Esophagus (tissue), 2 donors: Measurements from ENCODE around the gene COL11A2. TPM values are rescaled to one million over a fixed set of nuclear protein-coding genes. Genes with fewer than 3 reads are reported as not detected.

Experiments used
- H3K27ac ChIP-seq, 2 donors: one replicate each; pipeline ENCODE4 v1.5.1; 2013; ENCODE audit warnings: low read depth in 2 of 2, mild to moderate bottlenecking in 2 of 2, inconsistent platforms in 1 of 2, low read length in 1 of 2, moderate library complexity in 1 of 2
- H3K27me3 ChIP-seq, 2 donors: one replicate each; pipeline ENCODE4 v1.6.1; 2013; ENCODE audit warnings: low read length in 2 of 2, control low read depth in 1 of 2, mild to moderate bottlenecking in 1 of 2; ENCODE audit not compliant: insufficient read depth in 2 of 2, control insufficient read depth in 1 of 2
- H3K36me3 ChIP-seq, 2 donors: one replicate each; pipeline ENCODE4 v1.6.1; 2013; ENCODE audit warnings: low read length in 1 of 2; ENCODE audit not compliant: control insufficient read depth in 2 of 2, insufficient read depth in 2 of 2
- H3K4me1 ChIP-seq, 2 donors: one replicate each; pipeline ENCODE4 v1.6.1; 2013; ENCODE audit warnings: low read length in 1 of 2; ENCODE audit not compliant: control insufficient read depth in 2 of 2, insufficient read depth in 2 of 2
- H3K4me3 ChIP-seq, 2 donors: one replicate each; pipeline ENCODE4 v1.5.1; 2013; ENCODE audit warnings: low read length in 2 of 2, mild to moderate bottlenecking in 2 of 2, low read depth in 1 of 2, moderate library complexity in 1 of 2
- H3K9me3 ChIP-seq, 2 donors: one replicate each; pipeline ENCODE4 v1.6.1; 2013; ENCODE audit warnings: mild to moderate bottlenecking in 2 of 2, low read depth in 1 of 2, low read length in 1 of 2, moderate library complexity in 1 of 2; ENCODE audit not compliant: control insufficient read depth in 2 of 2, insufficient read depth in 1 of 2
- WGBS, 2 donors: extraction: QIAGEN DNeasy Blood & Tissue Kit; methylation state at CpG; one replicate each; pipeline ENCODE4 v1.1.7; 2013; 5-methylcytosine and 5-hydroxymethylcytosine counted together
- polyA plus RNA-seq, 2 donors: library from polyadenylated mRNA; stranded (reverse); fragments of 200-250 nt; gene quantifications; one replicate each; pipeline ENCODE4 v1.2.3, GENCODE V29; 2013
- donor health status: healthy with polysubstance abuse.
- donor health status: Bipolar disorder and iron deficiency.

Gene COL11A2
- polyA plus RNA-seq, 2 donors: 0.38 to 1.3 TPM

DNA sequence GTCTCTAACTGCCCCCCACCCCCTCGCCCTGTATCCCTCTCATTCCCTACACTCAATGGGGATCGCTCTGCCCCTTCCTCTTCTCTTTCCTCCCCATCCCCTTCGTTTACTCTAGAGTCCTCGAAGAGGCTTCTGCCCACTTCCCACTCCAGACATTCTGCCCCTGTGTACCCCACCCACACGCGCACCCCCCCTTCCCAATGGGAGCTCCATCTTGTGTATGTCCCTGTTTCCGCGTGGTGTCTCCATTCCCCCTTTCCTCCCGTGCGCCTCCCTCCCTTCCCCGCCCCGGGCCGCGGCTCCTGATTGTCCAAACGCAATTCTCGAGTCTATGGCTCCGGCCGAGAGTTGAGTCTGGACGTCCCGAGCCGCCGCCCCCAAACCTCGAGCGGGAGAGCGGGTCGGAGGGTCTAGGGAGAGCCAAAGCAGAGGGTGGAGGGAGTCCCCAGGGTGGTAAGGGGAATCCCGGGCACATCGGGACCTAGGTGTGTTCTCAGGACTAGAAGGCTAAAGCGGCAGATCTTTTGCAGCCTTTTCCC is 15.4 kb upstream of the COL11A2 start:
- H3K4me1 ChIP-seq: peaks cover 8 to 10% of the 10 kb centered on the region in 2 donors
- 1% methylated on average over 29 of the region's 29 CpGs for WGBS, 2 donors
- H3K36me3 ChIP-seq: peaks cover 5 to 17% of the 10 kb centered on the region in 2 donors
- peak overlapping the region; percentile 92 to 97 for H3K27ac ChIP-seq
- H3K4me3 ChIP-seq: peak overlapping the region; percentile 63 to 81
- H3K27me3 ChIP-seq: no peaks in the 10 kb centered on the region
- no peaks in the 10 kb centered on the region for H3K9me3 ChIP-seq

DNA sequence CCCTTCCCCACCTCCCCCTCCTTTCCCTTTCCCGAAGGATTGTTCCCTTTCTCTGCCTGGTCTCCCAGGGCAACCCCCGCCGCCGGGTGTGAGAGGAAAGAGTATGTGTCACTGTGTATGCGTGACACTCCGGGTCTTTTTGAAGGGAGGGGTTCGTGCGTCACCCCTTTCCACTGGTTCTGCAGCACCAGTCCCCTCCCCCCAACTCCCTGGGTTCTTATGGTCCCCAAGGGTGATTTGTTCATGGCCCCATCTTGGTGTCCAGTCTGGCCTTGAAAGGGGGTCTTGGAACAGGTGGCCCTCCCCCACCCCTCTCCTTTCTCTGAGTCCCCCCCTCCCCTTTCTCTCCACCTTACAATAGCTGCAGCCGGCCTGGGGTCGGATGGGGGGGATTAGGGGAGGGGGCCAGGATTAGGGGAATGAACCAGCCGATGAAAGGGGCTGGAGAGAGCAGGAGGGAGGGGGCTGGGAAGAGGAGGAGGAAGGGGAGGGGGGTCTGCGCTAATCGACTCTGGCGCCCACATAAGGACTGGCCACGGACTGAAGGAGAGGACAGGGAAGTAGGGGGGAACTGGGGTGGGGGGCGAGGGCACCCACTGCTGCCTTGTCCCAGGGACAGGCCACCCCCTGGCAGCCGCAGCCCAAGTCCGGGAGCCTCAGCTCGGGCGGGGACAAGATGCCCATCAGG is 14.7 kb upstream of the COL11A2 start:
- Histone ChIP-seq H3K4me1 (peaks cover 10 to 11% of the 10 kb centered on the region in 2 donors), H3K27me3 (no peaks in the 10 kb centered on the region), H3K4me3 (peak overlapping the region in 1 of 2 donors; percentile 81), H3K9me3 (no peaks in the 10 kb centered on the region), H3K36me3 (peaks cover 5 to 23% of the 10 kb centered on the region in 2 donors), H3K27ac (peak overlapping the region in 1 of 2 donors; percentile 56)
- WGBS, 2 donors: 26 to 27% methylated on average over 13 to 20 of the region's 20 CpGs

DNA sequence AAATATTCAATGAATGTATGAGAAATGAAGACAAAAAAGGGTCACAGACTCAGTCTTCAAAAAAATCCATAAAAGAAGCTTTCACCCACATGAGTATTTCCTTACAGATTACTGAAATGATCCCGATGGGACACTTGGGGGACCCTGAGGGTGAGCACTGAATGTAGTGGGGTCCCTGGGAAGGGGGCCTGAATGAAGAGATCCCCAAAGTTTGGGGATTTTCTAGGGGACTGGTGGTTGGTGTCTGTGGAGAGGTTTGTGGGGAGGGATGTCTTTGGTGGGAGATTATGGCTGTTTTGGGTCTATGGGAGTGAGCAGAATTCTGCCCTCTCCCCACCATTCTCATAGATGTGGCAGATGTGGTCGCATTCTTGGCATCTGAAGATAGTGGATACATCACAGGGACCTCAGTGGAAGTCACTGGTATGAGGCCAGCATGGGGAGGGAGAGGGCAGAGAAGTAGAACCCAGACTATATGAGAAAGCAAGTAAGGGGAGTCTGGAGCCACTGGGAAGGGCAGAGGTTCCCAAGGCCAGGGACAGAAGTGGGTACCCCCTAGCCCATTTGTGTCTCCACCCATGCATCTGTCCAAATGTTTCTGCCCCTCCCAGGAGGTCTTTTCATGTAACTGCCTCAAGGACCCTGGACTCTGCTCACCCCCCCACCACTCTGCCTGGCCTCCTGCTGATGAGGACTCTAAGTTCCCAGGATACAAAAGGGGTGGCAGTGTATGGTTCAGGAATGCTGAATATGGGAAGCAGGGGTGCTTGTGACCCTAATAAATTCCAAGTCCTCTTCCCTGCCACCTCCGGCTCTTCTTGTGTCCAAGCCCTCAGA is 14.0 kb upstream of the COL11A2 start:
- Histone ChIP-seq H3K4me1 (peaks cover 15 to 18% of the 10 kb centered on the region in 2 donors), H3K4me3 (no peak overlapping the region), H3K36me3 (peaks cover 5 to 25% of the 10 kb centered on the region in 2 donors), H3K27ac (peak overlapping the region in 1 of 2 donors; percentile 56), H3K9me3 (no peaks in the 10 kb centered on the region), H3K27me3 (no peaks in the 10 kb centered on the region)
- 83 to 85% methylated on average over 3 of the region's 3 CpGs for WGBS, 2 donors

DNA sequence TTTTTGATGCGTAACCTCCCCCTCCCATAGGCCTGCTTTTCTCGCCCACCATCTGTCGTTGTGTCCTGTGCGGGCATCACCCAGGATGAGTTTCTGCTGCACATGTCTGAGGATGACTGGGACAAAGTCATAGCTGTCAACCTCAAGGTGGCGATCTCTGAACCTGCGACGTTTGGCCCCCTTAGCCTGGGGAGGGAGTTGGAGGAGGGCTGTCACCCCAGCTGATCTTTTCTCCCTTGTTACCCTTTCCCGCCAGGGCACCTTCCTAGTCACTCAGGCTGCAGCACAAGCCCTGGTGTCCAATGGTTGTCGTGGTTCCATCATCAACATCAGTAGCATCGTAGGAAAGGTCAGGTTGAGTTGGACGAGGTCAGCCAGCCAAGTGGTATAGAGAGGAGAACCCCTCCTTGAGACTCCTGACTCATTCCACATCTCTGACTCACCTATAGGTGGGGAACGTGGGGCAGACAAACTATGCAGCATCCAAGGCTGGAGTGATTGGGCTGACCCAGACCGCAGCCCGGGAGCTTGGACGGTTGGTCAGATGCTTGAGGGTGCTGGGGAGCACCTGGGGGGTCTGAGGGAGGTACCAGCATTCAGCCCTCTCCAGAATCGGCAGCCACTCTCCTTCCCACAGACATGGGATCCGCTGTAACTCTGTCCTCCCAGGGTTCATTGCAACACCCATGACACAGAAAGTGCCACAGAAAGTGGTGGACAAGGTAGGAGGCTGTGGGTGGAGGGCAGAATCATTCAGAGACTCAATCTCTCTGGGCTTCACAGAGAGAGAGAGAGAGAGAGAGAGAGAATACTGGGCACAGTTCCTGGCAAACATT is 13.1 kb upstream of the COL11A2 start:
- Histone ChIP-seq H3K4me1 (peaks cover 15 to 20% of the 10 kb centered on the region in 2 donors), H3K27ac (peak overlapping the region; percentile 48 to 81), H3K27me3 (no peaks in the 10 kb centered on the region), H3K9me3 (no peaks in the 10 kb centered on the region), H3K36me3 (peaks cover 5 to 25% of the 10 kb centered on the region in 2 donors), H3K4me3 (peak overlapping the region; percentile 77 to 92)
- WGBS, 2 donors: 31 to 33% methylated on average over 17 of the region's 17 CpGs

DNA sequence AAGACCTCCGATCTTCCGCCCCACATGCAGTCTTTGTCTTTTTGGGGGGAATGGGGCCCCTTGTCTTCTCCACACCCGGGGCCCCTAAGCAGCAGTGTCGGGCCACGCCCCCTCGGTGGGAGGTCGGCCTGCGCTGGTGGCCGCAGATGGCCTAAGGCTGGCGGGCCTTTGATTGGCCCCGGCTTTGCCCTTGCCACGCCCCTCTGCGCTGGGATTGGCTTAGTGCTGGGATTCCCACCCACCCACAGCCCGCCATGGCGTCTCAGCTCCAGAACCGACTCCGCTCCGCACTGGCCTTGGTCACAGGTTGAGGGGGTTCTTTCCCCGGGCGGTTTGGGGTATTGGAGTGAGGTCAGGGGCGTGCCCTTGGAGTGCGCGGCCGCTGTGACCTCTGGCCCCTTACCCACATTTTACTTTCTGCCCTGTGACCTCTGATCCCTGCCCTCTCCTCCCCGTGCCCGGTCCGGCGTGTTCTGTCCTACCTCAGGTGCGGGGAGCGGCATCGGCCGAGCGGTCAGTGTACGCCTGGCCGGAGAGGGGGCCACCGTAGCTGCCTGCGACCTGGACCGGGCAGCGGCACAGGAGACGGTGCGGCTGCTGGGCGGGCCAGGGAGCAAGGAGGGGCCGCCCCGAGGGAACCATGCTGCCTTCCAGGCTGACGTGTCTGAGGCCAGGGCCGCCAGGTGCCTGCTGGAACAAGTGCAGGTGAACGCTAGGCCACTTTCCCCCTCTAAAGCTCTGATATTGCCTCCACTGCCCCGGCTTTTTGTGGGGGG is 12.3 kb upstream of the COL11A2 start, which contains the start of gene HSD17B8:
TSS of gene HSD17B8 (plus strand) at position 241 of the 776 bp plus-strand sequence. CDS start at position 255, 14 bp downstream.
- Histone ChIP-seq H3K27ac (peak within 1 kb of the TSS; percentile 48 to 81), H3K36me3 (peaks cover 5 to 18% of the 10 kb centered on the region in 2 donors), H3K4me1 (peaks cover 15 to 20% of the 10 kb centered on the region in 2 donors), H3K4me3 (peak within 1 kb of the TSS; percentile 77 to 92), H3K27me3 (no peaks in the 10 kb centered on the region), H3K9me3 (no peaks in the 10 kb centered on the region)
- WGBS, 2 donors: 1% methylated on average over 44 to 48 of the region's 48 CpGs

DNA sequence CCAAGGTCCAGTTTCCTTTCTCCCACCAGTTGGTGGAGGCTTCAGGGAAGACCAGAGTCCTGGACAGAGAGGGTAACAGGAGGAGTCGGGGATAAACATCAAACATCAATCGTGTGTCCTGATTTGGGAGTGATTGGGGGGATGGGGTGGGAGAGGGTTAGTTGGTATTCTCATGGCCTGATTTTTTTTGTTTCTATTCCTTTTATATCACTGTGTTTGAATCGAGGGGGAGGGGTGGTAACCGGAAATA is 11.8 kb upstream of the COL11A2 start:
- H3K27ac ChIP-seq: no peak overlapping the region

DNA sequence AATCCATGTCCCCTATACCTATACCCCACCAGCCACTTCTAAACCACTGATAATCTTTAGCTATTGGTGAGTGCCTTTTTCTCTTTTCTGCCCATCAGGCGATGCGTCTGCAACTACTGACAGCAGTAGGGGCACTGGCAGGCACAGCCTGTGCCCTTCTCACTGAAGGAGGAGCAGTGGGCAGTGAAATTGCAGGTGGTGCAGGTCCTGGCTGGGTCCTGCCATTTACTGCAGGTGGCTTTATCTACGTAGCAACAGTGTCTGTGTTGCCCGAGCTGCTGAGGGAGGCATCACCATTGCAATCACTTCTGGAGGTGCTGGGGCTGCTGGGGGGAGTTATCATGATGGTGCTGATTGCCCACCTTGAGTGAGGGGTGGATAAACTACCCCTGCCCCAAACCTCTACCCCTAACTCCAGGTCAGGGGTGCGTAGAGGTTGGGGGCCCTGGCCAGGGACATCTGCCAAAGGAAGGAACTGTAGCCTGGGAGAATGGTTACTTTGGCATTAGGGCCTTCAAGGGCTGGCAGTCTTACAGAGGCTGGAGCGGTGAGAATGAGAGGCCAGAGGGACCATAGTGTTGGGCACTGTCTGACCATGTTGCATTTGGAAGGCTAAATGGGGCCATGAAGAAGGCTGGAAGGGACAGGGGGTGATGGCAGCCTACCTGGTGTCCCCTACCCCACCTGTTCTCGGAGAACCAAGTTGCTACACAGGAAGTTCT is 11.3 kb upstream of the COL11A2 start:
- H3K4me3 ChIP-seq: no peak overlapping the region

More for the DNA sequence above, 11.8 kb upstream of the COL11A2 start:
- no peaks in the 10 kb centered on the region for H3K27me3 ChIP-seq
- no peaks in the 10 kb centered on the region for H3K9me3 ChIP-seq
- H3K4me3 ChIP-seq: peak overlapping the region; percentile 77 to 92
- WGBS, 2 donors: 3 to 5% methylated on average over 4 of the region's 4 CpGs
- H3K36me3 ChIP-seq: peaks cover 5 to 18% of the 10 kb centered on the region in 2 donors
- peaks cover 17 to 22% of the 10 kb centered on the region in 2 donors for H3K4me1 ChIP-seq

DNA sequence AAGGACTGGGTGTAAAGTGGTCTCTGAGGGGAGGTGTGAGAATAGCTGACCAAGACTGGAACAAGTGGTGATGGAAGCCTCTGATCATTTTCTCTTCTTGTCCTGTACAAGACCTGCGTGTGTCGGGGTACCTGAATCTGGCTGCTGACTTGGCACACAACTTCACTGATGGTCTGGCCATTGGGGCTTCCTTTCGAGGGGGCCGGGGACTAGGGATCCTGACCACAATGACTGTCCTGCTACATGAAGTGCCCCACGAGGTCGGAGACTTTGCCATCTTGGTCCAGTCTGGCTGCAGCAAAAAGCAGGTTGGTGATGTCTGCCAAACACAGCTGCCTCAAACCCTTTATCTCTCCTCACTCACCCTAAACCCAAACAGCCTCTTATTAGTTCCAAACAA is 10.5 kb upstream of the COL11A2 start:
- Histone ChIP-seq H3K9me3 (no peaks in the 10 kb centered on the region), H3K27me3 (no peaks in the 10 kb centered on the region), H3K36me3 (peaks cover 5 to 20% of the 10 kb centered on the region in 2 donors), H3K27ac (no peak overlapping the region), H3K4me3 (no peak overlapping the region), H3K4me1 (peaks cover 20 to 22% of the 10 kb centered on the region in 2 donors)
- 82 to 84% methylated on average over 6 of the region's 6 CpGs for WGBS, 2 donors

More for the DNA sequence above, 11.3 kb upstream of the COL11A2 start:
- 87 to 91% methylated on average over 7 of the region's 7 CpGs for WGBS, 2 donors
- H3K27ac ChIP-seq: no peak overlapping the region
- no peaks in the 10 kb centered on the region for H3K27me3 ChIP-seq
- no peaks in the 10 kb centered on the region for H3K9me3 ChIP-seq
- peaks cover 20 to 22% of the 10 kb centered on the region in 2 donors for H3K4me1 ChIP-seq
- H3K36me3 ChIP-seq: peaks cover 5 to 18% of the 10 kb centered on the region in 2 donors
